Adrenal gland (tissue), 5 donors: ENCODE data around the gene IQGAP1.

Experiments
- CTCF ChIP-seq, 6 experiments: fragments of 450-650 bp in 4 of 6; fragments of 200-600 bp in 2 of 6; sonication (generic) in 1 of 6; IDR thresholded peaks; 1 replicate in 5 of 6; 2 replicates in 1 of 6; pipeline versions ENCODE4 v1.5.1 to v1.8.0; 2016 to 2021; ENCODE audit warnings: antibody characterized with exemption in 6 of 6, mild to moderate bottlenecking in 2 of 6, moderate library complexity in 1 of 6
- POLR2A ChIP-seq, 2 donors: fragments of 450-650 bp; IDR thresholded peaks; one replicate each; pipeline ENCODE4 v1.6.1; 2017; ENCODE audit warnings: antibody characterized with exemption in 2 of 2, mild to moderate bottlenecking in 2 of 2, moderate library complexity in 1 of 2
- donor health status: DM: no; HTN: no; CAD: no.

- TF ChIP-seq POLR2A (IDR thresholded peaks at IDR 0.05) (no peak), CTCF (IDR thresholded peaks at IDR 0.05) (no peak)
Observed at GRCh38 chr15:90471126-90471525, 83.1 kb downstream of the IQGAP1 start.
